K562 (cell line): ENCODE results near the gene RNH1. TPM values are rescaled to one million over a fixed set of nuclear protein-coding genes. Genes with fewer than 3 reads are reported as not detected.

Experiments
- ATAC-seq: fragments of 200-7000 bp; cut with Tn5 transposase; 3 replicates; pipeline ENCODE4 v1.9.1; 2020; ENCODE audit warnings: moderate library complexity
- BruUV-seq: library from RNA; stranded (reverse); fragments of 400-500 nt; replicated peaks from 2 replicates; lab custom pipeline; 2021; lab: Mats Ljungman, UMichigan
- CTCF ChIA-PET: fragments of 300-600 bp; formaldehyde crosslinking; extraction: SDS; loops from one replicate; lab custom pipeline; 2021; ENCODE audit warnings: low intra/inter-chr PET ratio; lab: Yijun Ruan, JAX
- POLR2A ChIA-PET: fragments of 300-600, 350-650 bp; sonication (Branson Sonifier 250); formaldehyde crosslinking; extraction: SDS; loops from one replicate; lab custom pipeline; 2021; ENCODE audit warnings: antibody characterized with exemption, inconsistent platforms; lab: Yijun Ruan, JAX
- DNase-seq, 4 experiments: peaks; one replicate each; pipeline versions ENCODE4 v3.0.0 to v3.0.0-alpha.2; 2011 to 2018; ENCODE audit warnings: low spot score in 3 of 4, mixed read lengths in 3 of 4; ENCODE audit errors: extremely low read depth in 1 of 4
- FAIRE-seq: peaks from 2 replicates; lab custom pipeline; 2011; peaks lifted over from hg19 to GRCh38; lab: Jason Lieb, UNC
- H2AFZ ChIP-seq: 2 replicates; pipeline ENCODE4 v1.6.0; 2011; ENCODE audit warnings: low read depth, low read length, control low read depth, inconsistent platforms
- H3K27ac ChIP-seq: fragments of 200-600 bp; 3 replicates; pipeline ENCODE4 v1.8.0; 2011; ENCODE audit warnings: low read depth, mild to moderate bottlenecking, control low read depth, inconsistent platforms, low read length, moderate library complexity, mixed read lengths; ENCODE audit errors: extremely low read depth
- H3K27me3 ChIP-seq, 2 experiments: fragments of 300-600 bp in 1 of 2; 2 replicates in 1 of 2; 3 replicates in 1 of 2; pipeline versions ENCODE4 v1.6.0 to v1.8.0; 2011; ENCODE audit warnings: inconsistent platforms in 2 of 2, low read length in 2 of 2, mild to moderate bottlenecking in 1 of 2, mixed read lengths in 1 of 2, moderate library complexity in 1 of 2; ENCODE audit not compliant: control insufficient read depth in 2 of 2, insufficient read depth in 2 of 2
- H3K36me3 ChIP-seq: fragments of 300-600 bp; 3 replicates; pipeline ENCODE4 v1.8.0; 2011; ENCODE audit warnings: mild to moderate bottlenecking, low read length, inconsistent platforms; ENCODE audit not compliant: control insufficient read depth, insufficient read depth
- H3K4me1 ChIP-seq, 2 experiments: fragments of 200-600 bp in 1 of 2; replicated peaks in 1 of 2; 2 replicates in 1 of 2; 3 replicates in 1 of 2; pipeline versions ENCODE4 v1.5.1 to v1.8.0; 2011; ENCODE audit warnings: inconsistent platforms in 2 of 2, low read length in 2 of 2, mild to moderate bottlenecking in 1 of 2, mixed read lengths in 1 of 2, moderate library complexity in 1 of 2; ENCODE audit not compliant: control insufficient read depth in 2 of 2, insufficient read depth in 2 of 2
- H3K4me2 ChIP-seq: 2 replicates; pipeline ENCODE4 v1.6.1; 2011; ENCODE audit warnings: low read length, control low read depth, inconsistent platforms, mixed read lengths; ENCODE audit not compliant: insufficient read depth
- H3K4me3 ChIP-seq: fragments of 200-600 bp; sonication (generic), shearing (Covaris generic); 2 replicates; pipeline ENCODE4 v1.5.1; 2016; ENCODE audit warnings: control low read depth, inconsistent platforms
- H3K79me2 ChIP-seq: fragments of 200-600 bp; 3 replicates; pipeline ENCODE4 v1.8.0; 2011; ENCODE audit warnings: low read length, inconsistent platforms; ENCODE audit not compliant: control insufficient read depth, insufficient read depth
- H3K9ac ChIP-seq, 2 experiments: 2 replicates each; pipeline versions ENCODE4 v1.6.0 to v1.6.1; 2011; ENCODE audit warnings: low read depth in 2 of 2, low read length in 2 of 2, control low read depth in 1 of 2, inconsistent platforms in 1 of 2, mild to moderate bottlenecking in 1 of 2, mixed read lengths in 1 of 2; ENCODE audit not compliant: insufficient read depth in 1 of 2
- H3K9me1 ChIP-seq: one replicate; pipeline ENCODE4 v1.6.0; 2011; ENCODE audit warnings: inconsistent platforms, mild to moderate bottlenecking, low read length, moderate library complexity; ENCODE audit not compliant: control insufficient read depth, insufficient read depth
- H3K9me3 ChIP-seq: replicated peaks from 2 replicates; pipeline ENCODE4 v1.5.1; 2011; ENCODE audit warnings: low read depth, low read length, inconsistent platforms; ENCODE audit not compliant: control insufficient read depth, insufficient read depth
- H4K20me1 ChIP-seq: replicated peaks from 2 replicates; pipeline ENCODE4 v1.6.1; 2011; ENCODE audit warnings: low read length, inconsistent platforms, mixed read lengths; ENCODE audit not compliant: control insufficient read depth, insufficient read depth
- RBFOX2 ChIP-seq: fragments of 200-400 bp; formaldehyde crosslinking; IDR thresholded peaks from 2 replicates; pipeline ENCODE4 v1.6.1; 2017; ENCODE audit warnings: low read depth, mild to moderate bottlenecking, low read length, moderate library complexity
- RNF2 ChIP-seq: sonication (generic); IDR thresholded peaks from 2 replicates; pipeline ENCODE4 v1.6.1; 2016
- TCFL5 ChIP-seq: fragments of 250-450 bp; sonication (Bioruptor Pico); conservative IDR thresholded peaks from 2 replicates; pipeline ENCODE4 v1.6.1; 2021; ENCODE audit warnings: mild to moderate bottlenecking, moderate library complexity, matching md5 sums
- WGBS: fragments of 100-300 bp; shearing (Covaris generic); methylation state at CpG from one replicate; pipeline ENCODE4 v1.1.6; 2016; ENCODE audit warnings: low coverage, mixed read lengths; ENCODE audit not compliant: insufficient coverage; ENCODE audit errors: missing lambda C conversion rate; 5-methylcytosine and 5-hydroxymethylcytosine counted together
- in situ Hi-C: fragments of 300-500 bp; cut with MboI; formaldehyde crosslinking; loops from 4 replicates; pipeline ENCODE4 v1.15.0; 2018; ENCODE audit warnings: inconsistent platforms, mixed read lengths
- intact Hi-C: fragments of 100-400 bp; cut with micrococcal nuclease; formaldehyde crosslinking; loops from 2 replicates; pipeline ENCODE4 v1.14.2; 2022
- polyA plus RNA-seq, 8 experiments: library from polyadenylated mRNA; depleted of rRNA in 4 of 8; stranded (reverse) in 5 of 8; unstranded in 3 of 8; fragments of >200 nt; fragmentation: Nextera tagmentation in 2 of 8; fragmentation: Illumina TruSeq in 1 of 8; extraction: Ambion mirVana in 2 of 8; extraction: Trizol in 1 of 8; gene quantifications; 2 replicates each; pipeline versions ENCODE4 v1.2.1 to v1.2.3, GENCODE V29; 2011 to 2014; ENCODE audit warnings: inconsistent platforms in 1 of 8, missing spikeins in 1 of 8
- total RNA-seq, 7 experiments: library from RNA; depleted of rRNA in 6 of 7; stranded (reverse); fragments of >200 nt in 6 of 7; fragmentation: Illumina TruSeq in 2 of 7; extraction: Trizol in 2 of 7; gene quantifications; 2 replicates each; pipeline versions ENCODE4 v1.2.1 to v1.2.3, GENCODE V29; 2011 to 2021; ENCODE audit warnings: low replicate concordance in 1 of 7
- TF ChIP-seq, protein P1 (sequence below): fragments of 150-350 bp; IDR thresholded peaks from 2 replicates; pipeline ENCODE4 v1.6.1; 2014; ENCODE audit warnings: low read depth, mild to moderate bottlenecking, low read length, borderline replicate concordance
- TF ChIP-seq, protein P2 (sequence below): fragments of 450-650 bp; IDR thresholded peaks from 2 replicates; pipeline ENCODE4 v1.6.1; 2016; ENCODE audit warnings: borderline replicate concordance

The RNH1 gene
- total and polyA plus RNA-seq, 9 of the 15 experiments (the other 6 are each of a cell fraction or from before 2014, with no cell fraction given), result 2.5 to 160 (median 44.3) TPM

DNA sequence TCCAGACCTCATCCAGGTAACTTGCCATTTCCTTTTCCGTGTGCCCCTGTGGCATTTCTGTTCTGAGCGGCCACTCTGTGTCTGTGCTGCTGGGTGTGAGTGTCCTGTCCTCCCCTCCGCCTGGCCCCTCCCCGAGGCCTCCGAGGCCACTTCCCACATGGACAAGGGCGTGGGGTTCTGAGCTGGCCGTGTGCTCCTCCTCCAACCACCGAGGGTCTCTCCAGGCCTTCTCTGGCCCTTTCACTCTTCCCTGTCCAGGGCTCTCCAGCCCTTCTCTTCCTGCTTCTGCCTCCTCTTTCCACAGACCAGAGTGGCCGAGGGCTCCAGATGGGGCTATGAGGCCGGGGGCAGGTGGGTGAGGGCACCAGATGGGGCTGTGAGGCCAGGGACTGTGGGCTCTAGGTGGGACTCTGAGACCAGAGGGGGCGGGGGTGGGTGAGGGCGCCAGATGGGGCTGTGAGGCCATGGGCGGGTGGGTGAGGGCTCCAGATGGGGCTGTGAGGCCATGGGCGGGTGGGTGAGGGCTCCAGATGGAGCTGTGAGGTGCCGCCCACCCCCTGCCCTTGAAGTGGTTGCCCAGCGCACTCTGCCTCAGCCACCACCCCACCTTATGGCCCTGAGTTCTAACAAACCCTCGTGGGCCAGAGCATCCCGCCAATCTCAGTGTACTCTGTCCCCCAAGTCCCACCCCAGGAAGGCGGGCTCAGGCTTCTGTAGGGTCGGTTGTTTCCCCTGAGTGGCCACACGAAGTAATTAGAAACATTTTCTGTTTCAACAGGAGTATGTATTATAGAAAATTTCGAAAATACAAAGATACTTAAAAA is 32.9 kb downstream of the RNH1 start (continued):
- TF ChIP-seq, protein P1, sequence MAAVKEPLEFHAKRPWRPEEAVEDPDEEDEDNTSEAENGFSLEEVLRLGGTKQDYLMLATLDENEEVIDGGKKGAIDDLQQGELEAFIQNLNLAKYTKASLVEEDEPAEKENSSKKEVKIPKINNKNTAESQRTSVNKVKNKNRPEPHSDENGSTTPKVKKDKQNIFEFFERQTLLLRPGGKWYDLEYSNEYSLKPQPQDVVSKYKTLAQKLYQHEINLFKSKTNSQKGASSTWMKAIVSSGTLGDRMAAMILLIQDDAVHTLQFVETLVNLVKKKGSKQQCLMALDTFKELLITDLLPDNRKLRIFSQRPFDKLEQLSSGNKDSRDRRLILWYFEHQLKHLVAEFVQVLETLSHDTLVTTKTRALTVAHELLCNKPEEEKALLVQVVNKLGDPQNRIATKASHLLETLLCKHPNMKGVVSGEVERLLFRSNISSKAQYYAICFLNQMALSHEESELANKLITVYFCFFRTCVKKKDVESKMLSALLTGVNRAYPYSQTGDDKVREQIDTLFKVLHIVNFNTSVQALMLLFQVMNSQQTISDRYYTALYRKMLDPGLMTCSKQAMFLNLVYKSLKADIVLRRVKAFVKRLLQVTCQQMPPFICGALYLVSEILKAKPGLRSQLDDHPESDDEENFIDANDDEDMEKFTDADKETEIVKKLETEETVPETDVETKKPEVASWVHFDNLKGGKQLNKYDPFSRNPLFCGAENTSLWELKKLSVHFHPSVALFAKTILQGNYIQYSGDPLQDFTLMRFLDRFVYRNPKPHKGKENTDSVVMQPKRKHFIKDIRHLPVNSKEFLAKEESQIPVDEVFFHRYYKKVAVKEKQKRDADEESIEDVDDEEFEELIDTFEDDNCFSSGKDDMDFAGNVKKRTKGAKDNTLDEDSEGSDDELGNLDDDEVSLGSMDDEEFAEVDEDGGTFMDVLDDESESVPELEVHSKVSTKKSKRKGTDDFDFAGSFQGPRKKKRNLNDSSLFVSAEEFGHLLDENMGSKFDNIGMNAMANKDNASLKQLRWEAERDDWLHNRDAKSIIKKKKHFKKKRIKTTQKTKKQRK, result no peak
- no peak for TF ChIP-seq RNF2
- TF ChIP-seq, protein P2, sequence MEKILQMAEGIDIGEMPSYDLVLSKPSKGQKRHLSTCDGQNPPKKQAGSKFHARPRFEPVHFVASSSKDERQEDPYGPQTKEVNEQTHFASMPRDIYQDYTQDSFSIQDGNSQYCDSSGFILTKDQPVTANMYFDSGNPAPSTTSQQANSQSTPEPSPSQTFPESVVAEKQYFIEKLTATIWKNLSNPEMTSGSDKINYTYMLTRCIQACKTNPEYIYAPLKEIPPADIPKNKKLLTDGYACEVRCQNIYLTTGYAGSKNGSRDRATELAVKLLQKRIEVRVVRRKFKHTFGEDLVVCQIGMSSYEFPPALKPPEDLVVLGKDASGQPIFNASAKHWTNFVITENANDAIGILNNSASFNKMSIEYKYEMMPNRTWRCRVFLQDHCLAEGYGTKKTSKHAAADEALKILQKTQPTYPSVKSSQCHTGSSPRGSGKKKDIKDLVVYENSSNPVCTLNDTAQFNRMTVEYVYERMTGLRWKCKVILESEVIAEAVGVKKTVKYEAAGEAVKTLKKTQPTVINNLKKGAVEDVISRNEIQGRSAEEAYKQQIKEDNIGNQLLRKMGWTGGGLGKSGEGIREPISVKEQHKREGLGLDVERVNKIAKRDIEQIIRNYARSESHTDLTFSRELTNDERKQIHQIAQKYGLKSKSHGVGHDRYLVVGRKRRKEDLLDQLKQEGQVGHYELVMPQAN, result no peak

DNA sequence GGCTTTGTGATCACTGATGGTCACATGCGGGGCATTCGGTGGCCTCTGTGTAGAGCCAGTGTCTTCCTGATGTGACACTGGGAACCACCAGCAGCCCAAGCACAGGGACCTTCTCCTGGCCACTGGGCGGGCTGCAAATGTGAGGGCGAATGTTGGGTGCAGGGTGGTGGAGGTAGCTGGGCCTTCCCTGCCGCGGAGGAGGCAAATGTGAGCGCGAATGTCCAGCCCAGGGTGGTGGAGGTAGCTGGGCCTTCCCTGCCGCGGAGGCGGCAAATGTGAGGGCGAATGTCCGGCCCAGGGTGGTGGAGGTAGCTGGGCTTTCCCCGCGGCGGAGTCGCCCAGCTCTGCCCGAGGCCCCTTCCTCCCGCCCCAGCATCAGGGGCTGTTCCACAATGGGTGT is 33.6 kb downstream of the RNH1 start:
- ChIA-PET CTCF (no interaction called here), POLR2A (interaction anchor here (1.4 kb wide), 1 partner anchor 8 kb away, joined by 4 read pairs; no protein-coding TSS in a partner anchor)
- no peaks in the 10 kb centered on the region for H3K9me1 ChIP-seq
- no peaks in the 10 kb centered on the region for H4K20me1 ChIP-seq
- H3K79me2 ChIP-seq, result peaks cover 58% of the 10 kb centered on the region
- H3K4me2 ChIP-seq, result no peak overlapping the region
- H3K9me3 ChIP-seq, result no peaks in the 10 kb centered on the region
- H3K36me3 ChIP-seq, result peaks cover 27% of the 10 kb centered on the region
- in situ Hi-C loops (no loop called here), intact Hi-C loops (no loop called here)
- 96% methylated on average over 18 of the region's 19 CpGs for WGBS
- DNase-seq (no peak), ATAC-seq (no peak), FAIRE-seq (no peak)
- H3K4me1 ChIP-seq, result peaks cover 0 to 52% of the 10 kb centered on the region in 2 experiments; a peak in 3 of 5 replicates
- no TSS peak for BruUV-seq
- no peaks in the 10 kb centered on the region for H3K27me3 ChIP-seq
- no peak overlapping the region for H3K27ac ChIP-seq
- TF ChIP-seq RBFOX2 (0 out of 2 replicates have a peak, but pooled peaks have one; percentile 14), TCFL5 (no peak)
- no peak overlapping the region for H2AFZ ChIP-seq
- no peak overlapping the region for H3K9ac ChIP-seq
- H3K4me3 ChIP-seq, result no peak overlapping the region
